ENCODE results near the gene EPC2.
"Not testable (repeated sequence)": the region's sequence is repeated elsewhere in the genome, so short reads cannot be mapped to it uniquely, and the experiment has no call there.

The EPC2 gene

DNA sequence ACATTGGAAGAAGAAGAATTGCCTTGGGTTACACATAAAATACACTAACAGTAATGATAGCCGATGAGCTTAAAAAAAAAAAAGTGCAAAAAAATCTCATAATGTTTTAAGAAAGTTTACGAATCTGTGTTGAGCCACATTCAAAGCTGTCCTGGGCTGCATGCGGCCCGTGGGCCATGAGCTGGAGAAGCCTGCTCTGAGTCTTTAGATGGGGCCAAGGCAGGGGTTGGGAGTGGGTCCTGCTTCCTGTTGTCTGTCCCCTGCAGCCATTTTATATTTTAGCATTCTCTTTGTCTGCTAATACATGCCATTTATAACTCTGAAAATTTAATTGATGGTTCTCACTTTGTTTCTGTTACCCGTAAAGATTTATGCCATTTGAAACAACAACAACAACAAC lies 93.2 kb downstream of the EPC2 start:
- no peak for DNase-seq

- DNase-seq: no peak
These were observed 95.0 kb downstream of the EPC2 start for GRCh38 chr2:148739454-148740105.

GRCh38 chr2:148742373-148742772 lies 97.8 kb downstream of the EPC2 start:
- no peak for DNase-seq

- DNase-seq: no peak
These were observed 100.8 kb downstream of the EPC2 start for GRCh38 chr2:148745151-148745851.

- no peak for DNase-seq
These were observed 102.4 kb downstream of the EPC2 start for GRCh38 chr2:148746973-148747372.

DNA sequence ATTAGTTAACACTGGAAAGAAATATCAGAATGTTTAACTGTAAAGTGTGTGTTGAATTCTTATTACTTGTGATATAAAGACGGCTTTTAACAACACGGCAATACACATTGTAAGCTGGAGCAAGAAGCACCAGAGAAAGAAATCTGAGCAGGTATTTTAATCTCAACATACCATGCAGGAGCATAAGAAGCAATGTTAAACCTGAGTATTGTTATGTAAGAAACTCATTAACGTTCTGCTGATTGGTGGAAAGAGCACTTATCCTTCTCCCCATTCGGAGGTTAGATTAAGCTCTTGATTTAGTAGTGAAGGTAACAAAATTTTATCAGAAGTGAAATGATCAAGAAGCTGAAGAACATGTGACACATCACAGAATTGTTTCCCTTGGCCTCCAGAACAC lies 107.4 kb downstream of the EPC2 start:
- no peak for DNase-seq

- no peak for DNase-seq
These were observed 108.4 kb downstream of the EPC2 start for GRCh38 chr2:148752977-148753376.

DNA sequence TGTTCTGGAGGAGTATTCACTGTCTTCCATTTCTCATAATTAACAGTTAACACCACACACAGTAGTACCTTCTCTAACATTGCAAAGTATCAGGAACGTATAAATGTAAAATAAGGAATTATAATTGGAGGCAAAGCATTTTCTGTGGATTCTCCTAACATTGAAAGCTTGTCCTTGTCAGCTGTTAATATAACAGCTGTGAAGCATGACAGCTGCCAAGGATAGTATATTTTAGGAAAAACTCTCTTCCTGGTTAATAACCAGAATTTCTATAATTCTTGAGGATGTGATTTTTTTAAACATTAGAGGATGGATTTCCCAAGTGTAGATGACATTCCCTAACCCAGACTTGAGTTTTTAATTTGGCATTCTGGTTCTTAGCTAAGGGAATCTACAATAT lies 110.3 kb downstream of the EPC2 start:
- DNase-seq: no peak

GRCh38 chr2:148756292-148756975 lies 111.9 kb downstream of the EPC2 start:
- no peak for DNase-seq

DNA sequence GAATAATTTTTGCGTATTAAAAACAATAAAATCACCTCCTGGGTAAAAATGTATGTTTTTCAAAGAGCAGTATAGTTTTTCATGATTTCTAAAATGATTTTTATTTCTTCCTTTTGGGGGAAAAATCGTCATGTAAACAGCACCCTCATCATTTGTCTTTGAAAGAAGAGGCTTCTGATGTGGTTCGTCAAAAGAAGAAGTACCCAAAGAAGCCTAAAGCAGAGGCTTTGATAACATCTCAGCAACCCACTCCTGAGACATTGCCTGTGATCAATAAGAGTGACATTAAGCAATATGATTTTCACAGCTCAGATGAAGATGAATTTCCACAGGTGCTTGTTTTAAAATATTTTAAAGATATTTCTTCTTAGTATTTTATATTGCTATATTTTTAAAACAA lies 120.3 kb downstream of the EPC2 start:
- no peak for DNase-seq

DNA sequence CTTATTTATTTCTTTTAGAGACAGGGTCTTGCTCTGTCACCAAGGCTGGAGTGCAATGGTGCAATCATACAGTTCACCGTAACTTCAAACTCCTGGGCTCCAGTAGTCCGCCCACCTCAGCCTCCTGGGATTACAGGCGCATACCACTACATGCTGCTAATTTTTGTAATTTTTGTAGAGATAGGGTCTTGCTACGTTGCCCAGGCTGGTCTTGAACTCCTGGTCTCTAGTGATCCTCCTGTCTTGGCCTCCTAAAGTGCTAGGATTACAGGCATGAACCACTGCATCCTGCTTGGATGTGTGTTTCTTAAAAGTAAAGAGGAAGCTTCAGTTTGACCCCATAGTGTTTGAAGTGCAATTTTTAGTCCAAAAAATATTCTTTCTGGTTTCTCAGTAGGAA lies 125.5 kb downstream of the EPC2 start:
- no peak for DNase-seq

- no peak for DNase-seq
These were observed 137.0 kb downstream of the EPC2 start for GRCh38 chr2:148781544-148781943.

- DNase-seq: no peak
These were observed 144.5 kb downstream of the EPC2 start for GRCh38 chr2:148789059-148789458.

- DNase-seq: not testable (repeated sequence)
These were observed 145.6 kb downstream of the EPC2 start for GRCh38 chr2:148790172-148790571.

DNA sequence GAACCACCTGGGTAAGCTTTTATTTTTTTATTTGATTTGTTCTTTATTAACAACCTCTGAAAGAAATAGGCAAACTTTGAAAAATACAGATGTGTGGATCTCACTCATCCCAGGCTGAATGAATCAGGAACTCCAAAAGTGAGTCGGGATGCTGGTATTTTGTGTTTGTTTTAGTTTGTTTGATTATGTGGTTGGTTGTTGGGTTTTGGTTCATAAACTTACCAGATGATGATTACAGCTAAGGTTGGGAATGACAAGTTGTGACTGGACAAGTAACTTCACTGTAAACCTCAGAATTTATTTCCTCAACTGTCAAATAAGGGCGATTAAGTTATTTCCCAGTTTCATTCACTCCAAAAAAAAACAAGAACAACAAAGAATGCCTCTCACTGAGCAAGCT lies 150.0 kb downstream of the EPC2 start:
- DNase-seq: no peak

GRCh38 chr2:148796735-148797512 lies 152.4 kb downstream of the EPC2 start:
- DNase-seq: no peak

DNA sequence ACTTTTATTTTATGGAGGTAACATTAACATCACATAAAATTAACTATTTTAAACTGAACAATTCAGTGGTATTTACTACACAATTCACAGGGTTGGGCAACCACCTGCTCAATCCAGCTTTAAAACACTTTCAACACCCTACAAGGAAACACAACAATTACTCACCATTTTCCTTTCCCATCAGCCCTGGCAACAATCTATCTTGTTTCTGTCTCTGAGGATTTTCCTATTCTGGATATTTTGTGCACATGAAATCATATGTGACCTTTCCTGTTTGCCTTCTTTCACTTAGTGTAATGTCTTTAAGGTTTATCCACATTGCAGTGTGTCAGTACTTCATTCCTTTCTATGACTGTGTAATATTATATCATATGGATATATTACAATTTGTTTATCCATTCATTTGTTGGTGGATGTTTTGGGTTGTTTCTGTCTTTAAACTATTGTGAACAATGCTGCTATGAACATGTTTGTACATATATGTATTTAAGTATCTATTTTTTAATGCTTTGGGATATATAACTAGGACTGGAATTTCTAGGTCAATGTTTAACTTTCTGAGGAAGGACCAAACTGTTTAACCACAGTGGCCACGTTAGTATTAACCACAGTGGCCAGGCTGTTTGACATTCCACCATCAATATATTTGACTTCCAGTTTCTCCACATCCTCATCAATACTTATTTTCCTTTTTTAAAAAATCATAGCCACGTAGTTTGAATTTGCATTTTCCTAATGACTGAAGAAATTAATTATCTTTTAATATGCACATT lies 158.1 kb downstream of the EPC2 start:
- DNase-seq: no peak

DNA sequence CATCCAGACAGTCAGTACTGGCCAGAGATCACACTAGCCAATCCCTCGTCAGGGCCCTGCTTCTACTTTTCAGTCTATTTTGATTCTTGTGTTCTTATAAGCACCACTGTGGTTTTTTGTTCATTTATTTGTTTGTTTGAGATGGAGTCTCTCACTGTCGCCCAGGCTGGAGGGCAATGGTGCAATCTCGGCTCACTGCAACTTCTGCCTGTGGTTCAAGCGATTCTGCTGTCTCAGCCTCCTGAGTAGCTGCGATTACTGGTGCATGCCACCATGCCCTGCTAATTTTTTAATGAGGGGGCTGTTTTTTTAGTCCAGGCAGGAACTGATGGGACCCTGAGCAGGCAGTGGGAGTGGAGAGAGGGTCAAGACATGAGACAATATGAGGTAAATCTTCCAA lies 165.5 kb downstream of the EPC2 start:
- no peak for DNase-seq

DNA sequence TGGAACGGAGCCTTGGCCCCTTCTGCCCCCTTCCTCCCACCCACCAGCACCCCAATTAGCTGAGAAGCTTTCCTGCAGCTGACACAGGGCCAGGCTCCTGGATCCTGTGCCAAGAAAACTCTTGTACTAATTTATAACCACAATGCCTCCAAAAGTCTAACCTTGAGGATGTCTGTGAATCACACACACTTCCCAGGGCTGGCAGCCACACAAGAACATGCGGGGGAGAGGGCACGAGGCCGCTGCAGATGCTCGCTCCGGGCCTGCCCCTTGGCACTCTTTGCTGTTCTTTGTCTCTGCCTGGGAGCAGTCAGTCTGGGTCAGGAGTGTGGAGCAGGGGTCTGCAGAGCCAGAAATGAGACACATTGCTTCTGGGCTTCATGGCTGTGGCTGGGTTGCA lies 167.8 kb downstream of the EPC2 start:
- no peak for DNase-seq

GRCh38 chr2:148813603-148814065 lies 169.1 kb downstream of the EPC2 start:
- peak; percentile 2 to 38 (median 14) for DNase-seq

DNA sequence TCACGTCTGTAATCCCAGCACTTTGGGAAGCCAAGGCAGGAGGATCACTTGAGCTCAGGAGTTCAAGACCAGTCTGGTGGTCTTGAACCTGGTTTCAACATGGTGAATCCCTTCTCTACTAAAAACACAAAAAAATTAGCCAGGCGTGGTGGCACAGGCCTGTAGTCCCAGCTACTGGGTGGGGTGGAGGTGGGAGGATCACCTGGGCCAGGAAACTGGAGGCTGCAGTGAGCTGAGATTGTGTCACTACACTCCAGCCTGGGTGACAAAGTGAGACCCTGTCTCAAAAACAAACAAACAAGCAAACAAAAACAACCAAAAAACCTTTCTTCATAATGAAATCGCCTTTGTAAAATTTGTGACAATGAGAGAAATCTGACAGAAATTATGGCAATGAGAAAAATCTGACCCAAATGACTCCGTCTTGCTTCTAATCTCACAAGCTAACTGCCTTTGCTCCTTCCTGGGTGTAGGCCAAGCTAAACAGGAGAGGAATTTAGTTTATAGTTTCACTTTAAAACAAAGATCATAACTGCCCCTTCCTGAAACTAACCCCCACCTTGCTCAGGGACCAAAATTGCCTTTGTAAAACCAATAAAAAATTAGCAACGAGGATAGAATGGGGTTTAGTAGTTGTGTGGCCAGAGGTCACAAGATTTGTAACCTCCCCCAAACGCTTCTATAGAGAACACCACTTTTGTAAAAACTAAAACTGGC lies 169.8 kb downstream of the EPC2 start:
- DNase-seq: no peak
